Renal pelvis (tissue), 4 donors: ENCODE measurements around the gene LILRA6. TPM values are rescaled to one million over a fixed set of nuclear protein-coding genes. Genes with fewer than 3 reads are reported as not detected.
A peak's percentile ranks its signal among the peaks of the same experiment; 100 is the strongest.
"Not testable (repeated sequence)": the region's sequence is repeated elsewhere in the genome, so short reads cannot be mapped to it uniquely, and the experiment has no call there.

Experiments
- DNase-seq: peaks from one replicate; pipeline ENCODE4 v3.0.0-alpha.2; 2013
- polyA plus RNA-seq, 3 donors: library from polyadenylated mRNA; unstranded; fragments of 120-200 nt; gene quantifications; one replicate each; pipeline ENCODE4 v1.2.1, GENCODE V29; 2013; ENCODE audit not compliant: insufficient read length in 3 of 3

The LILRA6 gene
- polyA plus RNA-seq, 3 donors, result 0.34 to 0.70 (median 0.53) TPM

DNA sequence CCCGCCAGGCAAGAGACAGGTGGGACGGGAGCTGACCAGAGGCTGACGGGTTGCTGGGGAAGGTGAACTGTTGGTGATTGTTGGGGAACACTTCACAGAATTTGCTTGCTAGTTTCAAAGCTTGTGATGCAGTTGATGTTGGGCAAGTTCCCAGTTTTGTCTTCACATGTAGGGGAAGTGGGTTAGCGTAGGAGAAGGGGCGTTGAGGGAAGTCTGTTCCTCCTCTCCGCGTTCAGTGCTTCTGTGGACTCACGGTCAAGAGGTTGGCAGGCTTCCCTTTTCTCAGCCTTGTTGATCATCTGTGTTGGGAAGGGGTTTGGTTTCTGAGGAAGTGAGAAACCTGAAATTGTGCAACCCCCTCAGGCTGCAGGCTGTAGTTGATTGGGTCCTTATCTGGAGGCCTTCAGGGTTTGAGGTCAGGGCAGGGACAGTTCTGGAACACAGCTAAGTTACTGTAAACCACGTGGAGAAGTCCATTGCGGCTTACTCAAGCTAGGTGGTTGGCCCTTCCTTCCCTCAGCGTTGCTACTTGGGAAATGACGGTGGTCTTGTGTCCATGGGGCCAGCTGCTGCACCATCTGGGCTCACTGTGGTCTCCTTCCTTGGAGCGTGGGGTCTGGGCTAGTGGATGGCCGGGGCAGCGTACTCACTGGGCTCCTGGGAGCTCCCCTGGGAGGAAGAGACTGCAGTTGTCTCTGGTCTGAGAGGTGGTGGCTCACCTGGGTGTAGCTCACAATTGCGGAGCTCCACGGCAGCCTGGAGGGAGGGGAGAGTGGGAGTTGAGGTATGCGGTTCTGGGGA, 34.4 kb downstream of the LILRA6 start:
- no peak for DNase-seq

DNA sequence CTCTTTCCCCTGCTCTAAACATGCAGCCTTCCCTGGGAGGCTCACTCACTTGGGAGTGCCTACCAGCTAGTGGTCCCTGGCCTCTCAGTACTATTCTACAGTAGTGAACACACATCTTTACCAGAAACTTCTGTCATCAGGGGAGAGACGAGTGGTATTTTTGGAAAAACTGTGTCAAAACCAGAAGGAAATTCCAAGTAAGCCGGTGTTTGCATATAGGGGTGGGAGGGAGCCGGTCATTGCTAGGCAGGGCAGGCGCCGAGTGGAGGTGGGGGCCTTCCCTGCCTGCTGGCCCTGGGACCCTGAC, 35.0 kb downstream of the LILRA6 start:
- no peak for DNase-seq

- not testable (repeated sequence) for DNase-seq
These were observed 35.4 kb downstream of the LILRA6 start for GRCh38 chr19:54207193-54207592.

GRCh38 chr19:54206831-54207177, 35.8 kb downstream of the LILRA6 start:
- no peak for DNase-seq

DNA sequence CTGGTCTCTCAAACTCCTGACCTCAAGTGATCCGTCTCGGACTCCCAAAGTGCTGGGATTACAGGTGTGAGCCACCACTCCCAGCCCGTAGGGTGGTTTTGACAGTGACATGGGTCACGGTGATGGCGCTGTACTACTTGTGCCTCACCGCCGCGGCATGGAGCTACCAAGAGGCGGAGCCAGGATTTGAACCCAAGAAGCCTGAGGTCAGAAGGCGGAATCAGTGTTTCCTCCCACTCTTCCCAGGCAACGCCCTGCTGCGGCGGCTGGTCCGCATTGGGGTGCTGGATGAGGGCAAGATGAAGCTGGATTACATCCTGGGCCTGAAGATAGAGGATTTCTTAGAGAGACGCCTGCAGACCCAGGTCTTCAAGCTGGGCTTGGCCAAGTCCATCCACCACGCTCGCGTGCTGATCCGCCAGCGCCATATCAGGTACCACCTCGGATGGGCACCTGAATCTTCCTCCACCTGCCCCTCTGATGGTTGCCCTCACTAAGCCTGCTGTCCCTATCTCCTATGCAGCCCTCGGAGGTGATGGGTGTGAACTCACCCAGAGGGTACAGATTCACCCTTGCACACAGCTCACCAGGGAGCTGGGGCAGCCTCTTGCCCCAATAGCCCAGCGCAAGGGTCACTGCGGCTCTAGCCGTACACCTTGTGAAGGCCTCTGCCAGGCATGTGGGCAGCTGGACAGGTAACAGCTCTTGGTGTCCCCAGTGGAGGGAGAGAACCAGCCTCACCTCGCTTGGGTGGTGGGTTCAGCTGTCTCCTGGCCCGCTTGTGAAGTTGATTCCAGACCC, 36.4 kb downstream of the LILRA6 start:
- DNase-seq, result no peak

GRCh38 chr19:54204767-54205468, 37.7 kb downstream of the LILRA6 start:
- DNase-seq, result no peak

DNA sequence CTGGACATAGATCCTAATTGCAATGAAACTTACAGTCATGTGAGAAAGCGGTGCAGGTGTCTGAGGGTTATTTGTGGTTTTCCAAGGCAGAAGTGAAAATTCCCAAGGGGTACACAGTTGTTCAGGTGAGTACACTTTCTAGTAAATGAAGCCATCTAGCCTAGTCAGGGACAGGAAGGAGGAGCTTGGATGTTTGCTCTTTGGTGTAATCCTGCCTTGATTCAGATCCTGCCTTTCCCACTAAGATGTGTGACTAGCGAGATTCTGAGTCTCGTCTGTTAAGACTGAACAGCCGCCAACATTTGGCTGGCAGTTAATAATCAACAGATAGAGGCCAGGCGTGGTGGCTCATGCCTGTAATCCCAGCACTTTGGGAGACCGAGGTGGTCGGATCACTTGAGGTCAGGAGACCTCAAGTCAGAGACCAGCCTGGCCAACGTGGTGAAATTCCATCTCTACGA, 39.4 kb downstream of the LILRA6 start:
- no peak for DNase-seq

- DNase-seq, result no peak
These were observed 40.6 kb downstream of the LILRA6 start for GRCh38 chr19:54201980-54202379.

DNA sequence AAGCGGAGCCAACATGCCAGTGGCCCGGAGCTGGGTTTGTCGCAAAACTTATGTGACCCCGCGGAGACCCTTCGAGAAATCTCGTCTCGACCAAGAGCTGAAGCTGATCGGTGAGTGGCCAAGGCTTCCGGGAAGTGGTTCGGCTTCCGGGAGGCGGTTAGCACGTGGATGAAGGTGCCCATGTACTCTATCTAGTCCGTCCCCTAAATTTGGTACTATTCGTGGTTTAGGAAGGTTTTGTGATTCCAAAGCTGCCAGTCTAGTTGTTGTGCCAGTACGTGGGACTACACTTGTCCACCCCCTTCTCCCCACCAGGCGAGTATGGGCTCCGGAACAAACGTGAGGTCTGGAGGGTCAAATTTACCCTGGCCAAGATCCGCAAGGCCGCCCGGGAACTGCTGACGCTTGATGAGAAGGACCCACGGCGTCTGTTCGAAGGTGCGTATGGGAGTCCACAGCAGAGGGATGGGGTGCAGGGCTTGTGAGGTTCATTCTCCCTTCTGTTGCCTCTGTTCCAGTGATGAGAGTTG, 41.4 kb downstream of the LILRA6 start:
- no peak for DNase-seq

DNA sequence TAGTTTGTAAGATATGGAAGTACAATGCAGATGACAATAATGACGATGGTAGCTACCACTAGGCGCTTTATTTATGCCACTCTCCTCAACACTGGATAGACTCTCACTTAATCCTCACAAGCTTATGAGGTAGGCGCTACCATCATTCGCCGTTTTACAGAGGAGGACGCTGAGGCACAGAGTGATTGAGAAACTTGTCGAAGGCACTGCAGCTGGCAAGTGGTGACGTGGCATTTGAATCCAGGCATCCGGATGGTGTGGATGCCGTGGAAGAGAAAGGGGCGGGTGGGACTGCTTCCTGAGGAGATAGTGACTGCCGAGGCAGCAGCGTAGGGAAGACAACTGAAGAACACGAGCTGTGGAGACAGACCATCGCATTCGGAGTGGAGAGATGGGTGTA, 43.2 kb downstream of the LILRA6 start:
- DNase-seq, result no peak

DNA sequence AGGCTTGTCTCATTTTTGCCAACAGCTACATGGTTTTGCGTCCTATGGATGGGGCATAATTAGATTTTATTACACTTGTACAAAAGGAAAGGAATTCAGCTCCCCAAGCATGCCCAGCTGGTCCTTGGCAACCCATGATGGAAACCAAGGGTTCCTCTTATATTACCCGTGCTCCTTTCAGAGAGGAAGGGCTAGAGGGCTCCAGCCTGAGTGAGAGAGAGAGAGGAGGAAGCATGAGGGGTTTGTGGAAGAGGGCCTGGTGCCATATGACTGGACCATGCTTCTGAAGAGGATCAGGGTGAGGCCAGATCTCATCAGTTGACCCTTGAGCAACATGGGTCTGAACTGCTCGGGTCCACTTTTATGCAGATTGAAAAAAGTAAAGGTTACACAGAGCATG, 45.5 kb downstream of the LILRA6 start:
- no peak for DNase-seq

DNA sequence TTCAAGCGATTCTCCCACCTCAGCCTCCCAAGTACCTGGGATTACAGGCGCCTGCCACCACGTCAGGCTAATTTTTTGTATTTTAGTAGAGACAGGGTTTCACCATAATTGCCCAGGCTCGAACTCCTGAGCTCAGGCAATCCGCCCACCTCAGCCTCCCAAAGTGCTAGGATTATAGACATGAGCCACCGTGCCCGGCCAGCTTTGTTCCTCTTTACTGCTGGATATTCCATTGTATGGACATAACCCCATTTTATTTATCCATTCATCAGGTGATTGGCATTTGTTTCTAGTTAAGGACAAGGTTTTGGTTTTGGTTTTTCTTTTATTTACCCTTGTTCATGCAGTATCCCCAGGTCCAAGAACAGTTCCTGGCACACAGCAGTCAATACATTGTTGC, 46.1 kb downstream of the LILRA6 start:
- no peak for DNase-seq

GRCh38 chr19:54194463-54194862, 48.1 kb downstream of the LILRA6 start:
- DNase-seq, result not testable (repeated sequence)

- no peak for DNase-seq
These were observed 49.6 kb downstream of the LILRA6 start for GRCh38 chr19:54193011-54193410.

DNA sequence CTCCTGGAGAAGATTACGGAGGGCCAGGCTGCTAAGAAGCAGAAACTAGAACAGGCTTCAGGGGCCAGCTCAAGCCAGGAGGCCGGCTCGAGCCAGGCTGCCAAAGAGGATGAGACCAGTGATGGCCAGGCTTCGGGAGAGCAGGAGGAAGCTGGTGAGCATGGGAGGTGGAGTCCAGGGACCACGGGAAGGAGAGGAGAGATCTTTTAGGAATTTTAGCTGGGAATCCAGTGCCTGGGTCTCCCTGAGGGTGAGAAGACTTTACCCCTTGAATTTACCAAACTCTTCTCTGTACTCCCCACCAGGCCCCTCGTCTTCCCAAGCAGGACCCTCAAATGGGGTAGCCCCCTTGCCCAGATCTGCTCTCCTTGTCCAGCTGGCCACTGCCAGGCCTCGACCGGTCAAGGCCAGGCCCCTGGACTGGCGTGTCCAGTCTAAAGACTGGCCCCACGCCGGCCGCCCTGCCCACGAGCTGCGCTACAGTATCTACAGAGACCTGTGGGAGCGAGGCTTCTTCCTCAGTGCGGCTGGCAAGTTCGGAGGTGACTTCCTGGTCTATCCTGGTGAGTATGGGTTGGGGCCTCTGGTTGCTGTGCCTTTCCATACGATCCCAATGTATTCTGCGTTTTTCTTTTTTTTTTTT, 50.7 kb downstream of the LILRA6 start:
- DNase-seq, result no peak

DNA sequence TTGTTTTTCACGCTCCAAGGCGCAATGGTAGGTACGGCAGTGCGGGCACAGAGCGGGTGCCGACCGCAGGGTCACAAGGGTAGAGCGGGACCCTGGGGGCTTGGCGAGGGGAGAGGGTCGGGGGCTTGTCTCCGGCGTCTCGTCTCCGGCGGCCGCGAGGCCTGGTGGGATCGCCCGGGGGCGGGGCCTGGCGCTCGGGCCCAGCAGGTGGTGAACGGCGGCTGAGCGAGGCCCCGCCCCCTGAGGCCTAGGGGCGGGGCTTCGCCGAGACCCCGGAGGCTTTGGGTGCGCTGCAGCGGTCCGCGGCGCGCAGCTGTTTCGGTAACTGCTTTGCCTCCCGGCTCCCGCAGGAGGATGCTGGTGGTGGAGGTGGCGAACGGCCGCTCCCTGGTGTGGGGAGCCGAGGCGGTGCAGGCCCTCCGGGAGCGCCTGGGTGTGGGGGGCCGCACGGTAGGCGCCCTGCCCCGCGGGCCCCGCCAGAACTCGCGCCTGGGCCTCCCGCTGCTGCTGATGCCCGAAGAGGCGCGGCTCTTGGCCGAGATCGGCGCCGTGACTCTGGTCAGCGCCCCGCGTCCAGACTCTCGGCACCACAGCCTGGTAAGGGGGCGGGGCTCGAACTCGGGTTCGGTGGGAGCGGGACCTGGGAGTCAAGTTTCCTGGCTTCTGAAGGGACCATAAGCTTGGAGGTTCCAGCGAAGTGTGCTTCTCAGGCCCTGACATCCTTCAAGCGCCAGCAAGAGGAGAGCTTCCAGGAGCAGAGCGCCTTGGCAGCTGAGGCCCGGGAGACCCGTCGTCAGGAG, 51.4 kb downstream of the LILRA6 start, which contains the start of gene TSEN34:
Gene TSEN34 (plus strand): TSS at position 298 of the 800 bp plus-strand sequence. CDS start 57 bp downstream, at position 355.
- peak; percentile 90 for DNase-seq

- peak; percentile 99 for DNase-seq
These were observed 52.0 kb downstream of the LILRA6 start for GRCh38 chr19:54190503-54191010.

DNA sequence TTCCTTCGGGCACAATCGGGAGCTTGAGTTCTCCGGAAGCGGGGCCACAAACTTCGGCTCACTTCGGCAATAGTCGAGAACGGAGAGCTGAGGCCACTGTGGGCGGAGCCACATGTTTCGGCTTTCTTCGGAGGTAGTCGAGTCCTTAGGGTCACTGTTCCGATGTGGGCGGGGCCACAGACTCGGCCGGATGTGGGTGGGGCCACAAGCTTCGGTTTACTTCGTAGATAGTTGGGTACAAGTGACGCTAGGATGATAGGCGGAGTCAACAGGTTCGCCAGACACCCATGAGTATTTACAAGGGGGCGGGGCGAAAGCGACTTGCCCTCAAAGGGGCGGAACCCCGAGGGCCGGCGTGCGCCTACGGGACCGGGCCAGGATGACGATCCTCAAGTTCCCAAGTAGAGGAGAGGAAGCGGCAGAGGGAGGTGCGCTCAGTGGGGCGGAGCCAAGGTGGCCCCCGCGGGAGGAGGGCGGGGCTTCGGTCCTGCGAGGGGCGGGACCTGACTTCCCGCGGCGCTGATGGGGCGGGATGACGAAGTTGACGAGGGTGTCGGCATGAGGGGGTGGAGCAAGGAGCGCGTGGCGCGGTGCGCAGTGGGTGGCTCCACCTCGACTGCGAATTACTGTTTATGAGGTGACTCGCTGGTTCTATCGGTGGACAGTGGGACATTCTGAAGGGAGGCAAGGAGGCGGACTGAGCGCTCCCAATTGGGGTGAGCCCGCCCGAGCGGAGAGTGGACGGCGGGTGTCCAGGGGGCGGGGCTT, 52.7 kb downstream of the LILRA6 start:
- DNase-seq, result peak; percentile 100

DNA sequence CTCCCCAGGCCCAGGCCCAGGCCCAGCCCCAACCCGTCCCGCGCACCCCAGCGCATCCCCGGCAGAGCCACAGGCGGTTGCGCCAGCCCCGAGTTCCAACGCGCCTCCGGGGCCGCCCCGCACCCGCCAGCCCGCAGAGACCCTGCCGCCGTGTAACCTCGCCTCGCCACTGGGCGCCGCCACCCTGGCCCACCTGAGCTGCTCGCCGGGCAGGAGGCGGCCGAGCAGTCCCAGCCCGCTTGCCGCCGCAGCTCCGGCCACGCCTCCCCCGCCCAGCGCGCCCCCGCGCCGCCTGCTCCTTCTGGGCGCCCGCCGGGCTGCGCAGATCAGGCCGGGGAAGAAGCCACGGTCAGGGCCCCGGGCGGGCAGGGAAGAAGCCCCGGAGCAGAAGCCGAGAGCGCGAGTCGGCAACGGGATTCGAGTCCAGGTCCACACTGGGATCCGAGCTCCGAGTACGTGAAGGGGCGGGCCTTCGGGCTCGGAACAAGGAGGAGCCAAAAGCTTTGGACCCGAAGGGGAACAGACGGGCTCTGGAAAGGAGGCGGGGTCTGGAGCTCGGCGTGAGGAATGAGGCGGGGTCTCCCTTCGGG, 53.4 kb downstream of the LILRA6 start, which contains the start of gene MBOAT7:
Gene MBOAT7 (minus strand): TSS at position 436 of the 590 bp plus-strand sequence. CDS start 1,072 bp downstream, outside the sequence.
- no peak for DNase-seq
